NCI-H524 (cell line): ENCODE data around the gene RETREG2.

Experiments used
- DNase-seq, 2 experiments: peaks; one replicate each; lab custom pipeline; 2025; lab: John Stamatoyannopoulos, UW

RETREG2 gene

GRCh38 chr2:219168932-219169331 is 9.1 kb upstream of the RETREG2 start:
- no peak for DNase-seq

DNA sequence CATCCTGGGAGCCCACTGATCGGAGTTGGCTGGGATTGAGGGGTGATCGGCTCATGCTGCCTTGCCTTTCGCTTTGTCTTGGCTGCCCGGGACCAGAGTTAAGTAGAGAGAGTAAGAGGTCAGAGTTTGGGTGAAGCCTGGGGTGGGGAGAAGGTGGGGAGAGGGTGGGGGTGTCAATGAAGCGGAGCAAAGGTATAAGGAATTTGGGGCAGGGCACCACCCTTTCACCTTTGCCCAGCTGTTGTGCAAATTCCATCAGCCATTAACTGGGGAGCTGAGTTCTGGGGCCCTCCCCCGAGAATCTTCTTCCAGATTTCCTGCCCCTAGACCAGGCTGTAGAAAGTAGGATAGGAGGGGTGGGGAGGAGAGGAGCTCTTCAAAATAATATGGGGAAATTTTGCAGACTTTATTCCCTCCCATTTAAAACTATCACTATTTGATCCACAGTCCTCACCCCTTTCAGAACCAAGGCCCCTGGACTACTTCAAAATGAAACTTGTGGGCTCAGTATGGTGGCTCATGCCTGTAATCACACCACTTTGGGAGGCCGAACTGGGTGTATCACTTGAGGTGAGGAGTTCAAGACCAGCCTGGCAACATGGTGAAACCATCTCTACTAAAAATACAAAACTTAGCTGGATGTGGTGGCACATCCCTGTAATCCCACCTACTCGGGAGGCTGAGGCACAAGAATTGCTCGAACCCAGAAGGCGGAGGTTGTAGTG is 8.0 kb upstream of the RETREG2 start, which contains the start of gene SLC23A3:
Gene SLC23A3 (minus strand): TSS at position 100 of the 725 bp plus-strand sequence. CDS start 45 bp downstream, at position 55.
- no peak for DNase-seq

DNA sequence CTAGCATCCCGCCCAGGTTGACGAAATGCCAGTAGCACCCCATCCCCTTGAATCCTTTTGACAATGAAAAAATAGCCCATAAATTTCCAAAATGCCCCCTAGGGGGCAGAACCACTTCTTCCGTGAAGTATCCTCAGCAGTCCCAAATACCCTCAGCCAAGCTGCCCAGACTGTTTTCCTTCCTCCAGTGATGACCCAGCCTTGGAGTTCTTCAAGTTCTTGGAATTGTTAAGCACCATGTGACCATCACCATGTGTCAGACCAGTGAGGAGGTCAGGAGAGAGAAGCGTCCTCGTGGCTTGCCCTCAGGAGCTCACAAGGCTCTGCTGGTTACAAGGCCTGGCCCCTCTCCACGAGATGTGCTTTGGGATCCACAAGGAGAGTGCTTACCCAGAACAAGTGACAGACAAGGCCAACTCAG is 6.8 kb upstream of the RETREG2 start:
- DNase-seq, result peak; percentile 8 to 70

GRCh38 chr2:219172231-219173154 is 5.6 kb upstream of the RETREG2 start:
- no peak for DNase-seq

GRCh38 chr2:219173176-219173575 is 4.9 kb upstream of the RETREG2 start:
- no peak for DNase-seq

DNA sequence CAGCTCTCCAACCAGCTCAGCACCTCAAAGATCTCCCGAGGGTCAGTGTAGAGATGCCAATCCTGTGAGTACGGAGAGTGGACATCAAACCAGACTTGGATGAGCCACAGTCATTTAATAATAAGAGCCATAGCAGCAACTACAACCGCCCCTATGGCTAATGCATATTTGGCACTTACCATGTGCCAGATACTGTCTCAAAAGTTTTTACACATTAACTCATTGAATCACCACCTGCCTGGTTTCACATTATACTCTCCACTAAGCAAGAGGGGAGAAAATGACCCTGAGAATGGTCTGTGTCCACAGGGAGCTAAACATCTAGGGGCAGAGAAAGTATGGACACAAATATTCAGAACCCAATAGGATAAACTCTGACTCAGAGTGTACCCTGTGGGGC is 3.9 kb upstream of the RETREG2 start:
- DNase-seq, result no peak

- DNase-seq, result no peak
These were observed 3.3 kb upstream of the RETREG2 start for GRCh38 chr2:219174801-219175200.

- DNase-seq, result no peak
These were observed 2.6 kb upstream of the RETREG2 start for GRCh38 chr2:219175486-219175885.

- DNase-seq, result peak in 1 of 2 experiments; percentile 60
These were observed 1.9 kb upstream of the RETREG2 start for GRCh38 chr2:219175928-219176817.

DNA sequence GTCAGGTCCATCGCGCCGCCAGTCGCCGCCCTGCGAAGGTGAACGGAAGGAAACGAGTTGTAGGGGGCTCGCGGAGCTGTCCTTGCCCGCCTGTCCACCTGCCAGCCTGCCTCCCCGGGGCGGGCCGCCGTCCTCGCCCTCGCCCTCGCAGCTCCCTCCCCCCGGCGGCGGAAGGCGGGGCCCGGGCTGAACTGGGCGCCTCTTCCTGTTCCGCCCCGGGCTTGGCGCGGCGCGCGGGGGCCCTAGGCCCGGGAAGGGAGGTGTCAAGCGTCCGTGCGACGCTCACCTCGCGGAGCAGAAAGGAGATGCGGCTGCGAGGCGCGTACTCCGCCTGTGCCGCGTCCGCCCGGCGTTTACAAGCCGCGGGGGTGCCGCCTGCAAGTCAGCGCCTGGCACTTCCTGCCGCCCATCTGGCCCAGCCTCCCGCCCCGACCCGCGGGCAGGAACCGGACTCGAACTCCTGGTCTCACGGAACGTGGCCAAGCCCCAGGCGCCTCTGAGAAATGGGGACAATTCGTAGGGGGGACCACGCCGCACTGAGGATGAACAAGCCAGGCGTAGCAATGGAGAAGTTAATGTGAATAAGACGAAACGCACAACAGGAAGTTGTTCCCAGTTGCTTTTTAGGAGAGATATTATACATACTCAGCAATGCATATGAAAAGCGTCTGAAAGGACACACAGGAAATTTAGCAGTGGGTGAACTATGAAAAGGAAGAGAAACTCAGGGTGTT is 1.1 kb upstream of the RETREG2 start, which contains the start of gene CNPPD1:
Gene CNPPD1 (minus strand): TSS at position 108 of the 734 bp plus-strand sequence. CDS start 97 bp downstream, at position 11.
- peak; percentile 56 to 77 for DNase-seq

- DNase-seq, result no peak
These were observed 501 bp downstream of the RETREG2 start for GRCh38 chr2:219178377-219179175.

DNA sequence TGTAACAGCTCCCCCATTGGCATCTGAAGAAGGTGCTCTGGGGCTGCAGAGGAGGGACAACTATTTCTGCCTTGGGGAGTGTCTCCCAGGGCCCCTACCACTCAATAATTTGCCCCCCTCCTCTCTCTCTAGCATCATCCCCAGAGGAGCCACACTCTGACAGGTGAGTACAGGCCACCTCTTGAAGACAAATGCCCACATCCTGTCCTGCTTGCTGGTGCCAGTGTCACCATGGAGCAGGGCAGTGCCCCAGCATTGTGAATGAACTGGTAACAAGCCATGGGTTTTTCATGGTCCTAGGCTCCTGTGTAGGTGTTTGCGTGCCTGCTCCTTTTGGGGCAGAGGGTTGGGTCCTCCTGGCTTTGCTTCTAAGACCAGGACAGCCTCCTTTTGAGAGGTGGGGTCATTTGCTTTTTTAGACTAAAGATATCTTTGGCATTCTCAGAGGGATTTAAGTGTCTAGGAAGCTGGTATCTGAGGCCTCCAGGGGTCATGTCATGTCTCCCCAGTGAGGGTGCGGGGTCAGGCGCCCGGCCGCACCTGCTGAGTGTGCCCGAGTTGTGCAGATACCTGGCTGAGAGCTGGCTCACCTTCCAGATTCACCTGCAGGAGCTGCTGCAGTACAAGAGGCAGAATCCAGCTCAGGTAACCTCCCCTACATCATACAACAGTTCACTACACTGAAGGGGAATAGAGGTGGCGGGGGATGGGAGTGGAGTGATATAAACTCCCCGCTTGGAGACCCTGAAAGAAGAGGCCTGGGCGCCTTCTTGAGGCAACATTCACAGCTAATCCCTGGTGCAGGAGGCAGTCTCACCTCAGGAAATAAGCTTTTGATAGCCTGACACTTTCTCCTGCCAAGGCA is 1.8 kb downstream of the RETREG2 start:
- no peak for DNase-seq

- no peak for DNase-seq
These were observed 2.9 kb downstream of the RETREG2 start for GRCh38 chr2:219180961-219181360.

DNA sequence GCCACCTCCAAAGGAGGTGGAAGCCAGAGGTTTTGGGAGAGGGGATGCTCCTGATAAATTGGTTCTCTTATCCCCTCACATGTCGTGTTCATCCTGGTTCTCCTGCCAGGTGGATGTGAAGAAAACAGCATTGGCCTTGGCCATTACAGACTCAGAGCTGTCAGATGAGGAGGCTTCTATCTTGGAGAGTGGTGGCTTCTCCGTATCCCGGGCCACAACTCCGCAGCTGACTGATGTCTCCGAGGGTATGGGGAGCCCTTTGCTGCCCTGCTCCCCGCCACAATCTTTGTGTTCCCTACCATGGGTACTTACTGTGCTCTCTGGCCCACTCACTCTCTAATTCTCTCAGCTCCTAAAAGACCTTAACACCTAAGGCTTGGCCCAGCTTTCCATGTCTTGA is 3.5 kb downstream of the RETREG2 start:
- DNase-seq, result no peak

DNA sequence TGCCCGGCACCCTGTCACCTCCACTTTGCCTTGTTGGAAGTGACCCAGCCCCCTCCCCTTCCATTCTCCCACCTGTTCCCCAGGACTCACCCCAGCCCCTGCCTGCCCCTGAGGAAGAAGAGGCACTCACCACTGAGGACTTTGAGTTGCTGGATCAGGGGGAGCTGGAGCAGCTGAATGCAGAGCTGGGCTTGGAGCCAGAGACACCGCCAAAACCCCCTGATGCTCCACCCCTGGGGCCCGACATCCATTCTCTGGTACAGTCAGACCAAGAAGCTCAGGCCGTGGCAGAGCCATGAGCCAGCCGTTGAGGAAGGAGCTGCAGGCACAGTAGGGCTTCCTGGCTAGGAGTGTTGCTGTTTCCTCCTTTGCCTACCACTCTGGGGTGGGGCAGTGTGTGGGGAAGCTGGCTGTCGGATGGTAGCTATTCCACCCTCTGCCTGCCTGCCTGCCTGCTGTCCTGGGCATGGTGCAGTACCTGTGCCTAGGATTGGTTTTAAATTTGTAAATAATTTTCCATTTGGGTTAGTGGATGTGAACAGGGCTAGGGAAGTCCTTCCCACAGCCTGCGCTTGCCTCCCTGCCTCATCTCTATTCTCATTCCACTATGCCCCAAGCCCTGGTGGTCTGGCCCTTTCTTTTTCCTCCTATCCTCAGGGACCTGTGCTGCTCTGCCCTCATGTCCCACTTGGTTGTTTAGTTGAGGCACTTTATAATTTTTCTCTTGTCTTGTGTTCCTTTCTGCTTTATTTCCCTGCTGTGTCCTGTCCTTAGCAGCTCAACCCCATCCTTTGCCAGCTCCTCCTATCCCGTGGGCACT is 4.5 kb downstream of the RETREG2 start:
- no peak for DNase-seq

GRCh38 chr2:219183151-219183772 is 5.2 kb downstream of the RETREG2 start:
- no peak for DNase-seq

DNA sequence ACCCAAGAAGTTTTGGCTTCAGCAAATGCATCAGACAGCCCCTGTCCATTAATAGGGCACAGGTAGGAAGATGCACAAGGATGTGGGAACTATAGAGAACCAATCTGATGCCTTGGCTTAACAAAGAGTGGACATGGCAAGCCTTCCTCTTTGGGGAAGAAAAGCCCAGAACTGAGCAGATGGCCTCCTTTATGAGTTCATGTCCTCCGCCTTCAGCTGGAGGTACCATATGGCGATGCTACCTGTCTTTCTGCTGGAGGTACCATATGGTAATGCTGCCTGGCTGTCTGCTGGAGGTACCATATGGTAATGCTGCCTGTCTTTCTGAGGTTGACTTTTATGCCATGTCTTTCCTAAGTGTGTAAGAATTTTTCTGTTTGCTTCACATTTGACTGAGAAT is 6.0 kb downstream of the RETREG2 start:
- peak; percentile 93 to 96 for DNase-seq
